OCI-LY1 (cell line): ENCODE data around the gene PHLPP1.

Experiments used
- EZH2 ChIP-seq: fragments of 200-600 bp; sonication (generic), shearing (Covaris generic); IDR thresholded peaks from 2 replicates; pipeline ENCODE4 v1.8.0; 2017; ENCODE audit warnings: borderline replicate concordance, mixed run types, mild to moderate bottlenecking, antibody characterized with exemption, low read length, moderate library complexity, mixed read lengths
- TF ChIP-seq, protein P1 (sequence below): fragments of 200-600 bp; sonication (generic), shearing (Covaris generic); IDR thresholded peaks from 2 replicates; pipeline ENCODE4 v1.5.1; 2017; ENCODE audit warnings: mild to moderate bottlenecking, antibody characterized with exemption, low read length, moderate library complexity, mixed read lengths

DNA sequence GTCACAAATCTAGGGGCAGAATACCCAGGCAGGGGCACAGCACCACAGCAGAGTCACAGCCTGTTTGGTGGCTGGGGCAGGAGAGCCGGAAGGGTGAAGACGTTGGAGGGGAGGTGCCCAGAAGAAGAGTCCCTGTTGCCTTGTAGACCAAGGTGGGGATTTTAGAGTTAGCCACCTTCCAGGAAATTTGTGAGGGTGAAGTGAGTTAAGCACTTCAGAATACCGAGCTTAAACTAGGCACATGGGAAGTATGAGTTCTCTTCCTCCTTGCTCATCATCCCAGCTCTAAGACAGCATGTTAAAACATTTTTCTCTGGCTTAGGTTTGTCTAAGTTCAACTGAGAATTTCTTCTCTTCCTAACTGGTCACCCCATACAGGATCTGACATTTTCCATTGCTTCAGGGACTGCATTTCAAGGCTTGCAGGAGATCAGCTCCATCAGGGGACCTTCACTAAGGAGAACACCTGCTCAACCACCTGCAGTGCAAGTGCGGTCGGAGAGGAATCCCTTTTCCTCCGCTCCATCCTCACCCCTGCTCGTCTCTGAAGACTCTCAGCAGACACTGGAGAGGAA lies 26.5 kb upstream of the PHLPP1 start:
- TF ChIP-seq, protein P1, sequence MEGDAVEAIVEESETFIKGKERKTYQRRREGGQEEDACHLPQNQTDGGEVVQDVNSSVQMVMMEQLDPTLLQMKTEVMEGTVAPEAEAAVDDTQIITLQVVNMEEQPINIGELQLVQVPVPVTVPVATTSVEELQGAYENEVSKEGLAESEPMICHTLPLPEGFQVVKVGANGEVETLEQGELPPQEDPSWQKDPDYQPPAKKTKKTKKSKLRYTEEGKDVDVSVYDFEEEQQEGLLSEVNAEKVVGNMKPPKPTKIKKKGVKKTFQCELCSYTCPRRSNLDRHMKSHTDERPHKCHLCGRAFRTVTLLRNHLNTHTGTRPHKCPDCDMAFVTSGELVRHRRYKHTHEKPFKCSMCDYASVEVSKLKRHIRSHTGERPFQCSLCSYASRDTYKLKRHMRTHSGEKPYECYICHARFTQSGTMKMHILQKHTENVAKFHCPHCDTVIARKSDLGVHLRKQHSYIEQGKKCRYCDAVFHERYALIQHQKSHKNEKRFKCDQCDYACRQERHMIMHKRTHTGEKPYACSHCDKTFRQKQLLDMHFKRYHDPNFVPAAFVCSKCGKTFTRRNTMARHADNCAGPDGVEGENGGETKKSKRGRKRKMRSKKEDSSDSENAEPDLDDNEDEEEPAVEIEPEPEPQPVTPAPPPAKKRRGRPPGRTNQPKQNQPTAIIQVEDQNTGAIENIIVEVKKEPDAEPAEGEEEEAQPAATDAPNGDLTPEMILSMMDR: no peak
- TF ChIP-seq EZH2: no peak
